Stimulated activated CD8-positive, alpha-beta memory T cell treated with anti-CD3 and anti-CD28 coated beads, Interleukin-7, amount 100 ng/mL, for 1 hour (primary cell): ENCODE data around the gene S100A14.
"Not testable (repeated sequence)": the region's sequence is repeated elsewhere in the genome, so short reads cannot be mapped to it uniquely, and the experiment has no call there.

Experiments used
- DNase-seq, 2 donors: peaks; one replicate each; pipeline ENCODE4 v3.0.0-alpha.2; 2020; ENCODE audit warnings: low read depth in 2 of 2

Gene S100A14

DNA sequence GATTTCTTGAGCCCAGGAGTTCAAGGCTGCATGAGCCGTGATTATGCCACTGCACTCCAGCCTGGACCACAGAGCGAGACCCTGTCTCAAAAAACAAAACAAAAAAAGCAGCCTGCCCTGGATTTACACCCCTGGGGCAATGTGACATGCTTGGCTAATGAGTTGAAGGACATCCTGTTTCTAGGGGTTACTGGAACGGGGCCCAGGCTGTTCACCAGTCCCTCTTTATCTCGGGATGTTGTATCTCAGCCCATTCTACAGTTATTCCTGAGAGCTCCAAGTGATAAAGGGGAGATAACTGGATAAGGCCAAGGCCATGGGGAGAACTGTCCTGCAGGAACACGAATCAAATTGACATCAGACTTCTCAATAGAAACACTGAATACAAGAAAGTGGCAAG, 28.8 kb downstream of the S100A14 start:
- no peak for DNase-seq

DNA sequence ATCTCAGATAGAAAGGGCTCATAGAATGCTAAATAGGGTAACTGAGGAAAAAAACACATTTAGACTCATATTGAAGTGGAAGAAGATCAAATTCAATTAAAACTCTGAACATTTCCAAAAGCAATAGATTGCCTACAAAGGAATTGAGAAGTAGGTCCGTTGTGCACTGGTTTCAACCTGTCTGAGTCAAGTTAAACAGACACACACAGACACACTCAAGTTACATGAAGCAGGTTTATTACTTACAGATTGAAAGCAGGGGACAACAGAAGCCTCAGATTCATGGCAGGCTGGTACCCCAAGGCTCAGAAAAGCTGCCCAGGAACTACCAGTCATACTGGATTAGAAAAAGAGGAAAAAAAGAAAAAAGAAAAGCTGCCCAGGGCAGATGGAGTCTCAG, 29.8 kb downstream of the S100A14 start:
- DNase-seq, result no peak

DNA sequence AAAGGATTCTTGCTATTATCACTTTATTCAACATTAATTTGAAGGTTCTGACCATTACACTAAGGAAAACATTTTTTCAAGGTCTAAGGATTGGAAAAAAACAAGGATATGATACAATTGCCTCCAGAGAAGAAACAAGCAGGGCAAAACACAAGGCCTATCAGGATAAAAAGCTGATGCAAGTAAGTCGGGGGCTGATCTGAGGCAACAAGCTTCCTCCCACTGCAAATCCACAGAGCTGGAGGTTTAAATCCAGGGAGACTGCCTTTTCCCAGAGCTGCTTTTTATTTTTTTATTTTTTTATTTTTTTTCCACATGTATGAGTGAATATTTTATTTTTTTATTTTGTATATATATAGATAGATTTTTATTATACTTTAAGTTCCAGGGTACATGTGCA, 31.1 kb downstream of the S100A14 start:
- no peak for DNase-seq

DNA sequence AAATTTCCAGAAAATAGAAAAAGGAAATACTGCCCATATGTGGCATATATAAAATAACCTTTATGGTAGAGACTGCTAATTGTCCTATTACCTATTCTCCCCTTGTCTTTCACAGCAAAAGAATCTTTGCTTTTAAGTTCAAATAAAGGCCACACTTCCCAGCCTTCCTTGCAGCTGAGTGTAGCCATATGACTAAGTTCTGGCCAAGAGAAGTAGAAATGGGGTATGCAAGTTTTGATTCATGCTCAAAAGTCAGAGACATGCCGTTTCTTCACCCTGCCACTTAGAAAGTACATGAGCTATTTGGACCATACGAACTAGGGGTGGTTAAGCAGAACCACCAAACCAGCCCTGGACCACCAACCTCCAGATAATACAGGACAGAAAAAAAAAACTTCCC, 32.1 kb downstream of the S100A14 start:
- no peak for DNase-seq

DNA sequence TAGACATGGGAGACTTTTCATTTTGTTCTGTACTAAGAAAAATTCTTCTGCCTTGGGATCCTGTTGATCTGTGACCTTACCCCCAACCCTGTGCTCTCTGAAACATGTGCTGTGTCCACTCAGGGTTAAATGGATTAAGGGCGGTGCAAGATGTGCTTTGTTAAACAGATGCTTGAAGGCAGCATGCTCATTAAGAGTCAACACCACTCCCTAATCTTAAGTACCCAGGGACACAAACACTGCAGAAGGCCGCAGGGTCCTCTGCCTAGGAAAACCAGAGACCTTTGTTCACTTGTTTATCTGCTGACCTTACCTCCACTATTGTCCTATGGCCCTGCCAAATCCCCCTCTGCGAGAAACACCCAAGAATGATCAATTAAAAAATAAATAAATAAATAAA, 32.6 kb downstream of the S100A14 start:
- not testable (repeated sequence) for DNase-seq

DNA sequence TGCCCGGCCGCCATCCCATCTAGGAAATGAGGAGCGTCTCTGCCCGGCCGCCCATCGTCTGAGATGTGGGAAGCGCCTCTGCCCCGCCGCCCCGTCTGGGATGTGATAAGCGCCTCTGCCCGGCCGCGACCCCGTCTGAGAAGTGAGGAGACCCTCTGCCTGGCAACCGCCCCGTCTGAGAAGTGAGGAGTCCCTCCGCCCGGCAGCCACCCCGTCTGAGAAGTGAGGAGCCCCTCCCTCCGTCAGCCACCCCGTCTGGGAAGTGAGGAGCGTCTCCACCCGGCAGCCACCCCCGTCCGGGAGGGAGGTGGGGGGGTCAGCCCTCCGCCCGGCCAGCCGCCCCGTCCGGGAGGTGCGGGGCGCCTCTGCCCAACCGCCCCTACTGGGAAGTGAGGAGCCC, 33.3 kb downstream of the S100A14 start:
- DNase-seq, result not testable (repeated sequence)

DNA sequence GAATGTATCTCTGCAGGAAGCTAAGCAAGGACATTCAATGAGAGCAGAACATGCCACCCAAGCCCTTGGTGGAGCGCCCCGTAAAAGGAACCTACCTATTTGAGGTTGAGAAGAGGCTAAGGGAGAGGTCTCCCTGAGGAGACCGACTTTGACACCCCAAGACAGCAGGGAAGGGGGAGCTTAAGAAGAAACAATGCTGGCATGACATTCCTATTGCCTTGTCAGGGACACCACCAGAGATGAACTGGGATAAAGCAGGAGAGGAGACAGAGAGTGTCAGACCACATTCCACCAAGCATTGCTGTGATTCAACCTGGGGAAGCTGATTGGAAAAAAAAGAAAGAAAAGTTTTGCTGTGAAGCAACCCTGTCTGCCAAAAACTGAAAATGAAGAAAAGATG, 37.2 kb downstream of the S100A14 start:
- no peak for DNase-seq

DNA sequence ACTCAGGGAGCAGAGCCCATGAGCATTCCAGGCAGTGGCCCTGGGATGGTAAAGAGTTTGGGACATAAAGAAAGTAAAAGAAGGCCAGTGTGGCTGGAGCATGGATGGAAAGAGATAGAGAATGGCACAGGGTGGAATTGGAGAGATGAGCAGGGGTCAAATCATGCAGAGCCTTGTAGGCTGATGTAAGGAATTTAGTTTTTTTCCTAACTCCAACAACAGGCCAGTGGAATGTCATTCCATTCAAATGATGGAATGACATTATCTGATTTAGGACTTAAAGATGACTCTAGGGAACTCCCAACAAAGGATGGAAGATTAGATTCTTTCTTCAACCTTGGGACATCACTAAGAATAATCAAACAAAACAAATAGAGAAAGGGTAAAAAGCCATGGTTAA, 37.6 kb downstream of the S100A14 start:
- DNase-seq, result no peak

DNA sequence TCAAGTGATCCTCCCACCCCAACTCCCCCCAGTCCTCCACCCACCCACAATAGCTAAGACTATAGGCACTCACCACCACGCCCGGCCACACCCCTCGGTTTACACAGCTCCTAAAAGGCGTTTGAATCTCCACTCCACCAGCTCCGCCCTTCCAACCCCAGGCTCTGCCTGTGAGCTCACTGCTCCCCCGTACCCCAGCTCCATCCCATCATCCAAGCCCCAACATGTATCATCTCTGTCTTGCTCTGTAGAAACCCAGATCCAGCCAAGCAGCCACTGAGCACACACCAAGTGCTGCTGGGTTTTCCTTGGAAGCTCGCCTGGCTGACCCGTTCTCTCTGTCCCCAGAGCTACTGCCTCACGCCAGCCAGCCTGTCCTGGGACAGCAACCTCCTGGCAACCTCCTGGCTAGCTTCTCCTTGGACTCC, 38.5 kb downstream of the S100A14 start:
- no peak for DNase-seq

DNA sequence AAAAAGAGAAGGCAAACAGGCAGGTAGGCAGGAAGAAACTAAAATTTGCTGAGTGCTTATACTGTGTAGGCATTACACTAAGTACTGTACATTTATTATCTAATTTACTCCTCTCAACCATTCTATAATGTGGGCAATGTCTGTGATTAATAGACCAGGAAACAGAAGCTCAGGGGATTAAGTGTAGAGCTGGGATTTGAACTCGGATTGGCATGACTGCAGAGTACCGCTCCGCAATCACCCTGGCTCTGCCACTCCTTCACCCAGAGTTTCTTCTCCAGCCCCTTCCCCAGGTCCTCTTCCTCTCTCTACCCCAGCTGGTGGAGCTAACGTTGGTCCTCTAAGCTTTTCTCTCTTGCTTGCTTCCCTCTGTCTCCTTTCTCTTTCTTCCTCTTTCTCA, 39.0 kb downstream of the S100A14 start:
- DNase-seq, result no peak

DNA sequence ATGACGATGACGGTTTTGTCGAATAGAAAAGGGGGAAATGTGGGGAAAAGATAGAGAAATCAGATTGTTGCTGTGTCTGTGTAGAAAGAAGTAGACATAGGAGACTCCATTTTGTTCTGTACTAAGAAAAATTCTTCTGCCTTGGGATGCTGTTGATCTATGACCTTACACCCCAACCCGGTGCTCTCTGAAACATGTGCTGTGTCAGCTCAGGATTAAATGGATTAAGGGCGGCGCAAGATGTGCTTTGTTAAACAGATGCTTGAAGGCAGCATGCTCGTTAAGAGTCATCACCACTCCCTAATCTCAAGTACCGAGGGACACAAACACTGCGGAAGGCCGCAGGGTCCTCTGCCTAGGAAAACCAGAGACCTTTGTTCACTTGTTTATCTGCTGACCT, 40.6 kb downstream of the S100A14 start:
- DNase-seq, result not testable (repeated sequence)

DNA sequence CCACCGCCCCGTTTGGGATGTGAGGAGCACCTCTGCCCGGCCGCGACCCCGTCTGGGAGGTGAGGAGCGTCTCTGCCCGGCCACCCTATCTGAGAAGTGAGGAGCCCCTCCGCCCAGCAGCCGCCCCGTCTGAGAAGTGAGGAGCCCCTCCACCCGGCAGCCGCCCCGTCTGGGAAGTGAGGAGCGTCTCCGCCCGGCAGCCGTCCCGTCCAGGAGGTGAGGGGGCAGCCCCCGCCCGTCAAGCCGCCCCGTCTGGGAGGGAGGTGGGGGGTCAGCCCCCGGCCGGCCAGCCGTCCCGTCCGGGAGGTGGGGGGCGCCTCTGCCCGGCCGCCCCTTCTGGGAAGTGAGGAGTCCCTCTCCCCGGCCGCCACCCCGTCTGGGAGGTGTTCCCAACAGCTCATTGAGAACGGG, 41.0 kb downstream of the S100A14 start:
- not testable (repeated sequence) for DNase-seq

DNA sequence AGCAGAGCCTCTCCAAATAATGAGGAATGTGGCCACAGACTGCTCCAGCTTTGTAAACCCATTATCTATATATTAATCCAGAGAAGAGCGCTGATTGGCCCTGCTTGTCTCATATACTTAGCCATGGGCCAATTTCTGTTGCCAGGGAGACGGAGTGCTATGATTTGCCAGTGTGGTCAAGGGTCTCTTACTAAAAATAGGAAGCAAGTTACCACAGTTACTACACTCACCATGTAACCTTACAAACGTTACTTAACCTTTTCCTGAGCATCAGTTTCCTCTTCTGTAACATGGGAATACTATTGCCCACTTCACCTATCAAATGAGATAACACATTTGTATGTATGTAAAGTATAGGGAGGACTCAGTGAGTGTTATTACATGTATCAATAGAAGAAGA, 42.8 kb downstream of the S100A14 start:
- no peak for DNase-seq

DNA sequence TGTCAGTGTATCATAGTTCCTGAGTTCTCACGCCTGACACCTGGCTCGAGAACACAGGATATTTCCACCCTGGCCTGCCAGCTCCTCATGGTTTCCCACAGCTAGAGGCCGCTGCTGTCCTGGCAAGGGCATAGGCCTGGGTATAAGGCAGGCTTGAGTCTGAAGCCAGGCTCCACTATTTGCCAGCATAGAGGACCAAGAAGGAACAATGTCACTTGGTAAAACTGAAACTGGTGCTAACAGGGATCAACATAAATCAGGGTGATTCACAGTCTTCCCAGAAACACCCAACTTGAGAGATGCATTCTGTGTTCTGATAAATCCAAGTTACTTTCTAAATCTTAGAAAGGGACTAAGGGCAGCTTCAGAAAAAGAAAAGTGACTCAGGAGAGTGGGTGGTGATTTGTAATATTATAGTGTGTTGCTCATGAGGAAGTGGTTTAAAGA, 43.5 kb downstream of the S100A14 start:
- no peak for DNase-seq

DNA sequence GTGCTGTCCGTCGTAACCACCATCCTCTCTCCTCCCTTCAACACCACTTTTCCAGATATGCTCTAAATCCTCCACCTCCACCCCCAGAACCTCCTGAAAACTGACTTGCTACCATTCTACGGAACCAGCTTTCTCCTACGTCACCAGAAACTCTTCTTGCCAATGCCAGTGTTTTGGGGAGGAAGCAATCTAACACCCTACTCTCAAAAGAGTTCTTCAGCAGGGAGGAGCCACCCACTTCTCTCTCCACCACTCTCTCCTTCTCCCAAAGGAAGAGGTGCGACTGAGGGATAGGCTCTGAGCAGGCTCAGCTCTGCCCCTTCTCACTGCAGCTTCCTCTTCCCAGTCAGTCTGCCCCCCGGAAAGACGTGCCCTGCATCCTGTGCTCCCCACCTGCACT, 44.4 kb downstream of the S100A14 start:
- DNase-seq, result no peak

DNA sequence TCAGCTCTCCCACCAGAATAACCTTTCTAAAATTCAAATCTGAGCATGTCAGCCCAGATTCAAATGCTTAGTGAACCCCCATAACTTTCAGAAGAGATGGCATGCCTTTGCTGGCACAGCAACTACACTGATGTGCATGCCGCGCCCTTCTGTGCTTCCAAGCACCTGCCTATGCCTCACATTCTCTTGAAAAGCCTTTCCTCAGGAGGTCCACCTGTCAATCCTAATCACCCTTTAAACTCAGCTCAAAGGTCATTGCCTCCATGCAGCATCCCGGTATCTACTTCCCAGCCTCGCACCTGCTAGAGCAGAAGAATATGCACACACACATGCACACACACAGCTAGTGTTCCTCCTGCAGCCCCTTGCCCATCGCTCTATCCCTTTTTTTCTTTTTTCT, 45.3 kb downstream of the S100A14 start:
- DNase-seq, result no peak

DNA sequence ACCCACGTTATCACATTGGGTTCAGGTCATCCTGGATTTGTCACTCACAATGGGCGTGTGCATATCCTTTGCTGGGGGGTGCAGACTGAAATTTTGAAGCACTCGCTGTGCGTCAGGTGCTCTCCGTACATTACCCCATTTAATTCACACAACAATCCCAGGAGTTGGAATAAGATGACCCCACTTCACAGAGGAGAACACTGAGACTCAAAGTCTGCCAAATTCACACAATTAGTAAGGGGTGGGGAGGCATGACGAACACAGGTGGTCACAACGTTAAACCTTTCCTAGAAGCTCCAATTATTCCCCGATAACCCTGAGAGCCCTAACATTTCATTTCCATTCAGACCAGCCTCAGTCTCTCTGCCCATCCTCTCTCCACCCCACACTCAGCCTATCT, 46.7 kb downstream of the S100A14 start:
- no peak for DNase-seq

DNA sequence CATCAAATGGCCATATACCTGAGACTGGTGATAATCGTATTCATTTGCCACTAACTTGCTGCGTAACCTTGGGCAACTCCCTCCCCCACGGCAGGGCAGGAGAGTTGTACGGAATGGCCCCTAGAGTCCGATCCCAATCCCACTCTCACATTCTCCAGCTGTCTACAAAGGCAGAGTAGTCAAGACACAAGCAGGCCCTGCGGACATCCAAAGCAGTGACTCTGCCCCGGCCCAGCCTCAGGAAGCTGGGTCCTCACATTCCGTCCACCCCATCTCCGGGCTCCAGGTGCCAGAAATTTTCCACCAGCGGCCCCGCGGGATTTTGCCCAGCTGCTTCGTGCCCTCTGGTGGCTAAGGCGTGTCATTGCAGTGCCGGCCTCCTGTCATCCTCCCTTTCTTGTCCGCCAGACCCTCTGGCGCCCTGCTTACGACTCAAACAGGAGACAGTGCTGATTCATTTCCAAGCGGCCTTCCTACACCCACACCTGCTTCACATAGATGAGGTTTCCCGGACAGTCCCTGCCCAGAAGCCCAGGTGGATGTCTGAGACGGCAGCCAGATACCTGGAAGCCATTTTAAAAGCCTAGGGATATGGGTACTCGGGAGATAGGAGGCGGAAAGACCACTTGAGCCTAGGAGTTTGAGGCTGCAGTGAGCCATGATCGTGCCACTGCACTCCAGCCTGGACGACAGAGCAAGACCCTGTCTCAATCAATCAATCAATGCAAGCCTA, 47.6 kb downstream of the S100A14 start:
- DNase-seq, result peak; percentile 58 to 63

DNA sequence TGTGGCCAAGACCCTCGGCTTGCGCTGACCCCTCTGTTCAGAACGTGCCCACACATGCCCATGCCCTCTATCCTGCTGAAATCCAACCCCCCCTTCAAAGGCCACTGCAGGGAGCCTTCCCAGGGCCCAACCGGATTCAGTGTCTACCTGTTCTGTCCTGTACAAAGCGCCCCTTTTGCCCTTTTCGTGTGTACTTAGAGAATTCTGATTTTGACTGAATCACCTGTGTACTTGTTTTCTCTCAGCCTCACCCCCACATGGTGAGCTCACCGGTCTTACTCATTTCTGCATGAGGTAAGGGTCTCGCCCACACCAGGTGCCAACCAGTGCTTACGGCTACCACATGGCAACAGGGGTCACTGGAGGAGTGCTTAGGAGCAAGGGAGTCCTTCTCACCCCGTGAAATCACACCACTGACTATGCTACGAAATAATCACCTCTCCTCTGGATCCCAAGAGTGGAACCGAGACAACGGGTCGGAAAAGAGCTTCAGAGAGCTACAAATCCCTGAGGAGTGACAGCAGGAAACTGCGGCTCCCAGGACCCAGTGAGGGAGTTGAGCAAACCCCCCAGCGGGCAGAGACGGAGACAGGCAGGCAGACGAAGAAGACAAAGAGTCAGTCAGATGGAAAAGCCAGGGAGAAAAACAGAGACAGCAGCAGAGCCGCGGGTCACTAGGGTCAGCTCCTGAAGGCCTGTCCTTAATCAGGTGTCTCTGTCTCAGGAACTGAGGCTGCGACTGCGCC, 48.3 kb downstream of the S100A14 start:
- no peak for DNase-seq

DNA sequence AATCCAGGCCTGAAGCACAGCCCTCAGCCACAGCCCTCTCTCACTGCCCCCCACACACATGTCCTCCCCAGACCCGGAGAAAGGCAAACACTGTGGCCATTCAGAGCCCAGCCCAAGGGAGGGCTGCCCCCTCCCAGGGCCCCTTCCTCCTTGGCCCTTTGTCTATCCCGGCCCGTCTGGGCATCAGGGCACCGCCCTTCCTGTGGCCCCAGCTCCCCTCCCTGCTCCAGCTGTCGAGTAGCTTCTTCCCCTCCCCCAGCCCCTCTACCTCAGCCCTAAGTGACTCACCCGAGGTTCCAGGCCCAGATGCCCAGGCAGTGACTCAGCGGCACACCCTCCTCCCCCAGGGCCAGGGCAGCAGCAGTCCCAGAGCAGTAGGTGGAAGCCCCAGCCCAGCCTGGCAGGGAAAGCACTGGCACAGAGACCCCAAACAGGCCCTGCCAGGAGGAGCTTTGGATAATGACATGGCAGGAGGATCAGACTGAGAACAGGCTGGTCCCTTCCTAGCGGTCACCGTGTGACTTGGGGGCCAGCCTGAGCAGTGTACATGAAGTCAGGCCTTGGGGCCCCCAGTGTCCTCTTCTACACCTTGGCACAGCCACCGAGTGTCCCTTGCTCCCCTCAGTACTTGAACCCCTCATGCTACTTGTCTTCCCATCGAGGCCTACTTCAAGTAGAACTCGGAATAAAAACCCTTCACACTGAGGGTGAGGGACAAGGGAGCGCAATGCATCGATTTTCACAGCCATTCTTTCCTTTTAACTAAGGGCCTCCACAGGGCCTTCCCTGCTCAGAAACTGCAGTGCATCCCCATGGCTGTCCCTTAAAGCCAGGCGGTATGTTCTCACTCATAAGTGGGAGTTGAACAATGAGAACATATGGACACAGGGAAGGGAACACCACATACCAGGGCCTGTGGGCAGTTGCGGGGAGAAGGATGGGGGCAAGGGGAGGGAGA, 49.4 kb downstream of the S100A14 start:
- peak; percentile 58 to 75 for DNase-seq

DNA sequence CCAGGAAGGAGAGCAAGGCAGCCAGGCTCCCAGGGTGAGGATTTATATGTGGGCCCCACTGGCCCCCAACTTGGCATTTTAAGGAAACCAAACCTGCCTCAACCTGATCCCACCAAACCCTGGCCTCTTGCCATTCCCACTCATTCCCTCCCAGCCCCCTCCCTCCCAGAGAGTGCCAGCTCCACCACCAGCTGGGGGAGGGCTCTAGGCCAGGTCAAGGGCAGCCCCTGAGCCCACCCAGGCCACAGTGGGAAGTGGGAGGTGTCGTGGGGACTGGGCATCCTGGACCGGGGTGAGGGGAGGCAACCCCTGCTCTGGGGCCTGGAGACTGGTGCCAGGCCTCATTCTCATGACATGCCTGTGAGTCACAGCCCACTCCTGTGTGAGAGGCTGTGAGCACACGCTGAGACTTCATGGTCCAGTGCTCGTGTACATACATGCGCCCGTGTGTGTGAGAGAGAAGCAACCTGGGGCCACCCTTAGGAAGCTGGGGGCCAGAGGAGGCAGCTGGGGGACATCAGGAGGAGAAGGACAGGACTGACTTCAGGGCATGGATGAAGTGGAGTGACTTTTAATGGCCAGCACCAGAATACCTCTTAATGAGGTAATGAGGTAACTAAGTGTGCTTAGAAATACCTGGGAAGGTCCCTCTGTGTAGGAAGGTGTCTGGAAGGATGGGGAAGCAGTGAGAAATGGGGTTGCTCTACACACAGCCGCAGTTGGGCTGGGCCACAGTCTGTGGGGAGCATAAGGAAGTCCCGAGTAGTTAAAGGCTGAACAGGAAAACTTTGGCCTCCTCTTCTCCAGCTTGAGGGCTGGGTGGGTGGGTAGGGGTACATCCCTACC, 50.4 kb downstream of the S100A14 start, which contains the start of gene S100A2:
Gene S100A2 (minus strand): TSS at position 316 of the 846 bp plus-strand sequence. CDS start 1,967 bp downstream, outside the sequence.
- no peak for DNase-seq
